ENCODE data around the gene EAF1.

GRCh38 chr3:15427182-15427880 lies at the start of gene EAF1, which contains the start of gene METTL6:
- TF ChIP-seq MAX (IDR thresholded peaks at IDR 0.05), result no peak; the same call in 1 of the 2 replicates
- peak in 2 of 3 experiments; percentile 9 to 30; a peak in 1 of 4 replicates for TF ChIP-seq CTCF (IDR thresholded peaks at IDR 0.05; ENCODE audit: control extremely low read depth in 1 of 3, insufficient read depth in 1 of 3, low read depth in 1 of 3, low read length in 3 of 3)
- TF ChIP-seq JUN (IDR thresholded peaks at IDR 0.05; ENCODE audit: low read depth, low read length), result no peak
- no peak for TF ChIP-seq BRCA1 (IDR thresholded peaks at IDR 0.05; ENCODE audit: low read depth, low read length)
- TF ChIP-seq USF2 (IDR thresholded peaks at IDR 0.05; ENCODE audit: low read length), result no peak

Measured in H1 (cell line).